MM.1S (cell line): Measurements from ENCODE around the gene ZFR2.
"Not testable (repeated sequence)": the region's sequence is repeated elsewhere in the genome, so short reads cannot be mapped to it uniquely, and the experiment has no call there.

Experiments
- DNase-seq: peaks from one replicate; pipeline ENCODE4 v3.0.0-alpha.2; 2015
- H2AFZ ChIP-seq: fragments of 300-600 bp; sonication (generic); 2 replicates; pipeline ENCODE4 v1.6.0; 2016; ENCODE audit warnings: antibody characterized with exemption, low read length
- H3F3A ChIP-seq: fragments of 300-600 bp; sonication (generic); 2 replicates; pipeline ENCODE4 v1.6.1; 2016; ENCODE audit warnings: mild to moderate bottlenecking, antibody characterized with exemption, low read length, moderate library complexity, mixed read lengths; ENCODE audit not compliant: insufficient read depth
- H3K27ac ChIP-seq: fragments of 300-600 bp; sonication (generic); 2 replicates; pipeline ENCODE4 v1.5.1; 2016; ENCODE audit warnings: mild to moderate bottlenecking, low read length
- H3K27me3 ChIP-seq: fragments of 300-600 bp; sonication (generic); replicated peaks from 2 replicates; pipeline ENCODE4 v1.6.0; 2016; ENCODE audit warnings: low read length; ENCODE audit not compliant: insufficient read depth
- H3K36me3 ChIP-seq: fragments of 300-600 bp; sonication (generic); replicated peaks from 2 replicates; pipeline ENCODE4 v1.6.1; 2016; ENCODE audit warnings: mild to moderate bottlenecking, low read length, mixed read lengths; ENCODE audit not compliant: insufficient read depth
- H3K4me1 ChIP-seq: fragments of 300-600 bp; sonication (generic); 2 replicates; pipeline ENCODE4 v1.6.1; 2016; ENCODE audit warnings: low read length, mixed read lengths
- H3K4me2 ChIP-seq: fragments of 300-600 bp; sonication (generic); 2 replicates; pipeline ENCODE4 v1.6.0; 2016; ENCODE audit warnings: low read depth, low read length
- H3K4me3 ChIP-seq: fragments of 300-600 bp; sonication (generic); 2 replicates; pipeline ENCODE4 v1.5.1; 2016; ENCODE audit warnings: low read length, mixed read lengths
- H3K79me2 ChIP-seq: fragments of 300-600 bp; sonication (generic); 2 replicates; pipeline ENCODE4 v1.6.1; 2016; ENCODE audit warnings: mixed run types, low read length, mixed read lengths
- H3K9ac ChIP-seq: fragments of 300-600 bp; sonication (generic); 2 replicates; pipeline ENCODE4 v1.6.1; 2016; ENCODE audit warnings: low read length, mixed read lengths
- H3K9me2 ChIP-seq: fragments of 300-600 bp; sonication (generic); replicated peaks from 2 replicates; pipeline ENCODE4 v1.6.1; 2016; ENCODE audit warnings: mild to moderate bottlenecking, low read length, mixed read lengths; ENCODE audit not compliant: insufficient read depth
- H3K9me3 ChIP-seq: fragments of 300-600 bp; sonication (generic); replicated peaks from 2 replicates; pipeline ENCODE4 v1.6.1; 2016; ENCODE audit warnings: mild to moderate bottlenecking, low read length, mixed read lengths; ENCODE audit not compliant: insufficient read depth
- H4K20me1 ChIP-seq: fragments of 300-600 bp; sonication (generic); 2 replicates; pipeline ENCODE4 v1.6.1; 2016; ENCODE audit warnings: mild to moderate bottlenecking, low read length, moderate library complexity, mixed read lengths; ENCODE audit not compliant: insufficient read depth
- EZH2 ChIP-seq: fragments of 300-600 bp; sonication (generic); optimal IDR thresholded peaks from 2 replicates; pipeline ENCODE3; 2017; ENCODE audit warnings: low read depth, mild to moderate bottlenecking, antibody characterized with exemption, low read length, mixed read lengths
- EZH2phosphoT487 ChIP-seq: fragments of 300-600 bp; sonication (generic); IDR thresholded peaks from 2 replicates; pipeline ENCODE4 v1.6.1; 2018; ENCODE audit warnings: antibody characterized with exemption, low read length
- TF ChIP-seq, protein P1 (sequence below): fragments of 300-600 bp; sonication (generic); IDR thresholded peaks from 2 replicates; pipeline ENCODE4 v1.5.1; 2016; ENCODE audit warnings: antibody characterized with exemption, low read length, mixed read lengths

The ZFR2 gene

DNA sequence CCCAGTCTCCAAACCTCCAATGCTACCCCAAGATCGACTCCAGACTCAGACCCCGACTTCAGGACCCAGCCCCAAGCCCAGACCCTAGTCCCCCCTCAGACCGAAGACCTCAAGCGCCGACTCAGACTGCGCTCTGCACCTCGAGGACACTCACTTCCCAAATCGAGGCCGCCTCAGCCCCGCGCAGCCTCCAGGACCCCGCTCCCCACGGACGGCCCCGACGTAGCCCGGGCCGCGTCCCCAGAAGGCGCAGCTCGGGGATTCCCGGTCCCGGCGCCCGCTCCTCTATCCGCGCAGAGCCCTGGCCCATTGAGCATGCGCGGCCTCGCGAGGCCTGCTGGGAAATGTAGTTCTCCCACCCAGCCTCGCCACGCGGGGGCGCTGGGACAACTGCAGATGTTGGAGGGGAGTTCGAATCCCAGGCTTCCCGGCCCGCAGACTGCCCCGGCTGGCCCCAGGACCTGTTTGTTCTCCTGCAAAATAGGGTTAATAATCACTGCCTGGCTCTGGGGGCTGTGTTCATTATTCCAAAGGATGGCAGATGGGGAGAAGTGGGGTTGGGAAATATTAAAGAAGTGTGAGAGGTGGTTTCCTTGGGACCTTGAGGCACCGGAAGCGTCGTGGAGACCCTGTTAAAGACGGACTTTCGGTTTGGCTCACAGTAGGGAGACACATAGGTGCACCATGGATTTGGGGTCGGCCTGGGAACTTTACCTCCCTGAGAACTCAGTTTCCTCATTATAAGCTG is 107.3 kb downstream of the ZFR2 start, which contains the start of gene APBA3:
TSS of gene APBA3 (minus strand) at position 311 of the 748 bp plus-strand sequence. CDS start 1,428 bp downstream, outside the sequence.
- peaks cover 7% of the 10 kb centered on the region for H3K4me1 ChIP-seq
- no peaks in the 10 kb centered on the region for H3K27me3 ChIP-seq
- H3F3A ChIP-seq: peaks cover 9% of the 10 kb centered on the region
- H3K27ac ChIP-seq: peak within 1 kb of the TSS; percentile 90
- no peaks in the 10 kb centered on the region for H3K36me3 ChIP-seq
- H3K4me2 ChIP-seq: peak within 1 kb of the TSS; percentile 88
- H3K9me3 ChIP-seq: no peaks in the 10 kb centered on the region
- H2AFZ ChIP-seq: peak within 1 kb of the TSS; percentile 93
- peak within 1 kb of the TSS; percentile 86 for H3K4me3 ChIP-seq
- peak; percentile 97 for DNase-seq
- H3K9me2 ChIP-seq: no peaks in the 10 kb centered on the region
- H4K20me1 ChIP-seq: no peaks in the 10 kb centered on the region
- peak within 1 kb of the TSS; percentile 95 for H3K9ac ChIP-seq
- H3K79me2 ChIP-seq: peaks cover 38% of the 10 kb centered on the region
- TF ChIP-seq EZH2phosphoT487 (no peak), EZH2 (no peak)
- TF ChIP-seq, protein P1, sequence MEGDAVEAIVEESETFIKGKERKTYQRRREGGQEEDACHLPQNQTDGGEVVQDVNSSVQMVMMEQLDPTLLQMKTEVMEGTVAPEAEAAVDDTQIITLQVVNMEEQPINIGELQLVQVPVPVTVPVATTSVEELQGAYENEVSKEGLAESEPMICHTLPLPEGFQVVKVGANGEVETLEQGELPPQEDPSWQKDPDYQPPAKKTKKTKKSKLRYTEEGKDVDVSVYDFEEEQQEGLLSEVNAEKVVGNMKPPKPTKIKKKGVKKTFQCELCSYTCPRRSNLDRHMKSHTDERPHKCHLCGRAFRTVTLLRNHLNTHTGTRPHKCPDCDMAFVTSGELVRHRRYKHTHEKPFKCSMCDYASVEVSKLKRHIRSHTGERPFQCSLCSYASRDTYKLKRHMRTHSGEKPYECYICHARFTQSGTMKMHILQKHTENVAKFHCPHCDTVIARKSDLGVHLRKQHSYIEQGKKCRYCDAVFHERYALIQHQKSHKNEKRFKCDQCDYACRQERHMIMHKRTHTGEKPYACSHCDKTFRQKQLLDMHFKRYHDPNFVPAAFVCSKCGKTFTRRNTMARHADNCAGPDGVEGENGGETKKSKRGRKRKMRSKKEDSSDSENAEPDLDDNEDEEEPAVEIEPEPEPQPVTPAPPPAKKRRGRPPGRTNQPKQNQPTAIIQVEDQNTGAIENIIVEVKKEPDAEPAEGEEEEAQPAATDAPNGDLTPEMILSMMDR: peak; percentile 92

DNA sequence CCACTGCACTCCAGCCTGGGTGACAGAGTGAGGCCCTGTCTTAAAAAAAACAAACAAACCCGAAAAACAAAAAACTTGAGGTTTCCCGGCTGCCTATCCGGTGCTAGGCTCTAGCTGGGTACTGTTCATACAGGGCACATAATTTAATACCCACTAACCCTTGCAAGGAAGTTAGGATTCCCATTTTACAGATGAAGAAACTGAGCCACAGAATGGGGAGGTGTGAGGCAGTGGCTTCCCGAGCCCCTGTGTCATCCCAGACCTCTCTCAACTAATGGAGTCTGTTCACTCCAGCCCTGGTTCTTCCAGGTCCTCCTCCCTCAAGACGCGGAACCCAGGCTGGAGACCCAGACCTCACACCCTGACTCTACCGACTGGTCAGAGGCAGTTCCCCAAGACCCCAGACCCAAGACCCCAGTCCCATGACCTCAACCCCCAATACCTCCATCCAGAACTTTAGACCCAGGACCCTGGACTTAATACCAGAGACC is 107.9 kb downstream of the ZFR2 start:
- no peaks in the 10 kb centered on the region for H3K9me3 ChIP-seq
- peak overlapping the region; percentile 93 for H2AFZ ChIP-seq
- no peaks in the 10 kb centered on the region for H4K20me1 ChIP-seq
- H3K9ac ChIP-seq: peak overlapping the region; percentile 82
- peaks cover 9% of the 10 kb centered on the region for H3F3A ChIP-seq
- peak; percentile 18 for DNase-seq
- H3K4me3 ChIP-seq: peak overlapping the region; percentile 83
- H3K4me2 ChIP-seq: peak overlapping the region; percentile 88
- H3K27ac ChIP-seq: peak overlapping the region; percentile 15; the same call in 1 of the 2 replicates
- no peaks in the 10 kb centered on the region for H3K27me3 ChIP-seq
- no peak for TF ChIP-seq EZH2
- TF ChIP-seq EZH2phosphoT487: no peak
- TF ChIP-seq, protein P1: no peak
- no peaks in the 10 kb centered on the region for H3K36me3 ChIP-seq
- H3K9me2 ChIP-seq: no peaks in the 10 kb centered on the region
- H3K4me1 ChIP-seq: peaks cover 7% of the 10 kb centered on the region
- H3K79me2 ChIP-seq: peaks cover 38% of the 10 kb centered on the region

DNA sequence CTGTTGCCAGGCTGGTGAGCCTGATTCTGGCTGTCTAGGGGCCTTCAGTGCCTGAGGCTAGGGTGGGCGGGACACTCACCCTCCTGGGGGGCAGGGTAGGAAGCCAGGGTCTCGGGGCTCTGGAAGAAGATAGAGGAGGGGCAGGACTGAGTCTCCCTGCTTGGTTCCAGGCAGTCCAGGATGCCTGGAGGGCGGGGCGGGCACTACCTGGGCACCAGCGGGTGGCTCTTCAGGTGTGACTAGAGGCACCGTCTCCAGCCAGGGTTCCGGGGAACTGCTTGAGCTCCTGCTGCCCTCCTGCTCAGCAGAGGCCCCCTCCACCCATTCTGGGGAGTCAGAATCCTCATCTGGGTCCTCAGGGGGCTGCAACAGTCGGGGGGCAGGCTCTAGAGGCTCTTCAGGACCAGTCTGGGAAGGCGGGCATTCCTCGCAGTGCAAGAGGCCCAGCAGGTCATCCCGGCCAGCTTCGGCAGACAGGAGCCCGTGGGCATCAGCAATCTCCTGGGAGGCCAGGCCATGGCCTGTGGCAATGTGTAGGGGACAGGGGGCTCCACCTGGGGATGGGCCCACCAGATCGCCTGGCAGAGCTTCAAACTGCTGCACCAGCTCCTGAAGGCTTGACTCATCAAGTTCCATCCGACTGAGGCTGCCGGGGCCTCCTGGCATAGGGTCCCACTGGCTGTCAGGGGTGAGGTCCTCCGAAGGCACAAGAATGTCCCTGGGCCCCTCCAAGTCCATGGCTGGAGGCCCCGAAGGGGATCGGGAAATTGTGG is 109.2 kb downstream of the ZFR2 start:
- TF ChIP-seq EZH2phosphoT487 (no peak), EZH2 (no peak)
- TF ChIP-seq, protein P1: no peak
- H3K4me2 ChIP-seq: no peak overlapping the region
- no peak overlapping the region for H3K27ac ChIP-seq
- H3K79me2 ChIP-seq: peaks cover 31% of the 10 kb centered on the region
- DNase-seq: no peak
- no peaks in the 10 kb centered on the region for H3K9me3 ChIP-seq
- H2AFZ ChIP-seq: no peak overlapping the region
- H3K4me1 ChIP-seq: peaks cover 7% of the 10 kb centered on the region
- H3K27me3 ChIP-seq: no peaks in the 10 kb centered on the region
- no peaks in the 10 kb centered on the region for H3K9me2 ChIP-seq
- no peaks in the 10 kb centered on the region for H4K20me1 ChIP-seq
- H3K36me3 ChIP-seq: no peaks in the 10 kb centered on the region
- no peak overlapping the region for H3K4me3 ChIP-seq
- peaks cover 9% of the 10 kb centered on the region for H3F3A ChIP-seq
- no peak overlapping the region for H3K9ac ChIP-seq

DNA sequence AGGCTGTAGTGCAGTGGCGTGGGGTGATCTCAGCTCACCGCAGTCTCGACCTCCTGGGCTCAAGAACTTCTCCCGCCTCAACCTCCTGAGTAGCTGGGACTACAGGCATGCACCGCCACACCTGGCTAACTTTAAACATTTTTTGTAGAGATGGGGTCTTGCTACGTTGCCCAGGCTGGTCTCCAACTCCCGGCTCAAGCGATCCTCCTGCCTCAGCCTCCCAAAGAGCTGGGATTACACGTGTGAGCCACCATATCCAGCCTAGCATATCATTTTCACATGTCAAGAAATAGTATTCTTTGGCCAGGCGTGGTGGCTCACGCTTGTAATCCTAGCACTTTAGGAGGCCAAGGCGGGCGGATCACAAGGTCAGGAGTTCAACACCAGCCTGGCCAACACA is 110.5 kb downstream of the ZFR2 start:
- H4K20me1 ChIP-seq, H3K9me2 ChIP-seq, H3K9me3 ChIP-seq, H2AFZ ChIP-seq, H3K4me3 ChIP-seq, DNase-seq, H3K36me3 ChIP-seq, H3K27me3 ChIP-seq, H3K4me2 ChIP-seq, H3K27ac ChIP-seq, H3K4me1 ChIP-seq, H3F3A ChIP-seq, H3K9ac ChIP-seq: not testable (repeated sequence)
- H3K79me2 ChIP-seq: peaks cover 28% of the 10 kb centered on the region

DNA sequence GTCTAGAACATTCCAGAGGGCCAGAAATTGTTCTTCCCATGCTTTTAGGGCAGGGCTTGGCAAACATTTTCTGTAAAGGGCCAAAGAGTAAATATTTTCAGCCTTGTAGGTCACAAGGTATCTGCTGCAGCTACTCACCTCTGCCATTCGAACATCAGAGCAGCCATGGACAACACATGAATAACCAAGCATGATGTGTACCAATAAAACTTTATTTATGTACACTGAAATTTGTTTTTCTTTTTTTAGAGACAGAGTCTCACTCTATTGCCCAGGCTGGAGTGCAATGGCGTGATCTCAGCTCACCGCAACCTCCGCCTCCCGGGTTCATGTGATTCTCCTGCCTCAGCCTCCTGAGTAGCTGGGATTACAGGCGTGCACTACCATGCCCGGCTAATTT is 111.1 kb downstream of the ZFR2 start:
- H3K27ac ChIP-seq, H3K9me3 ChIP-seq, H4K20me1 ChIP-seq, H3K4me3 ChIP-seq, H3K36me3 ChIP-seq, H2AFZ ChIP-seq, H3K9me2 ChIP-seq, H3K27me3 ChIP-seq, H3F3A ChIP-seq, H3K4me2 ChIP-seq, H3K9ac ChIP-seq, DNase-seq, H3K4me1 ChIP-seq: not testable (repeated sequence)
- H3K79me2 ChIP-seq: peaks cover 24% of the 10 kb centered on the region
